ENCODE data around the gene SIM2.

The SIM2 gene

GRCh38 chr21:36738489-36739126, 39.7 kb downstream of the SIM2 start:
- TF ChIP-seq CTCF (IDR thresholded peaks at IDR 0.05; ENCODE audit: borderline replicate concordance, insufficient read depth, low read depth, low read length) = no peak
- no peak overlapping the region for H3K4me3 ChIP-seq (ENCODE audit: low read depth, low read length)

GRCh38 chr21:36741506-36741905, 42.6 kb downstream of the SIM2 start:
- no peak for TF ChIP-seq CTCF (IDR thresholded peaks at IDR 0.05; ENCODE audit: borderline replicate concordance, insufficient read depth, low read depth, low read length)

GRCh38 chr21:36743008-36743407, 44.1 kb downstream of the SIM2 start:
- TF ChIP-seq CTCF (IDR thresholded peaks at IDR 0.05; ENCODE audit: borderline replicate concordance, insufficient read depth, low read depth, low read length) = no peak
- no peak overlapping the region for H3K4me3 ChIP-seq (ENCODE audit: low read depth, low read length)

More at GRCh38 chr21:36741506-36741905, 42.6 kb downstream of the SIM2 start:
- H3K4me3 ChIP-seq (ENCODE audit: low read depth, low read length) = no peak overlapping the region

GRCh38 chr21:36743446-36743845, 44.5 kb downstream of the SIM2 start:
- no peak for TF ChIP-seq CTCF (IDR thresholded peaks at IDR 0.05; ENCODE audit: borderline replicate concordance, insufficient read depth, low read depth, low read length)
- no peak overlapping the region for H3K4me3 ChIP-seq (ENCODE audit: low read depth, low read length)

- H3K4me3 ChIP-seq (ENCODE audit: low read depth, low read length) = no peak overlapping the region
- no peak for TF ChIP-seq CTCF (IDR thresholded peaks at IDR 0.05; ENCODE audit: borderline replicate concordance, insufficient read depth, low read depth, low read length)
Observed at GRCh38 chr21:36744190-36744559, 45.3 kb downstream of the SIM2 start.

- H3K4me3 ChIP-seq (ENCODE audit: low read depth, low read length) = no peak overlapping the region
- TF ChIP-seq CTCF (IDR thresholded peaks at IDR 0.05; ENCODE audit: borderline replicate concordance, insufficient read depth, low read depth, low read length) = no peak
Observed at GRCh38 chr21:36744560-36745231, 45.8 kb downstream of the SIM2 start.

- no peak for TF ChIP-seq CTCF (IDR thresholded peaks at IDR 0.05; ENCODE audit: borderline replicate concordance, insufficient read depth, low read depth, low read length)
- H3K4me3 ChIP-seq (ENCODE audit: low read depth, low read length) = no peak overlapping the region
Observed at GRCh38 chr21:36745459-36745858, 46.5 kb downstream of the SIM2 start.

Measured in GM12875 (cell line).